Kasumi-1 (cell line): ENCODE data around the gene TRPT1.

ENCODE experiments used
- DNase-seq, 2 experiments: peaks; one replicate each; lab custom pipeline; 2025; lab: John Stamatoyannopoulos, UW

The TRPT1 gene

DNA sequence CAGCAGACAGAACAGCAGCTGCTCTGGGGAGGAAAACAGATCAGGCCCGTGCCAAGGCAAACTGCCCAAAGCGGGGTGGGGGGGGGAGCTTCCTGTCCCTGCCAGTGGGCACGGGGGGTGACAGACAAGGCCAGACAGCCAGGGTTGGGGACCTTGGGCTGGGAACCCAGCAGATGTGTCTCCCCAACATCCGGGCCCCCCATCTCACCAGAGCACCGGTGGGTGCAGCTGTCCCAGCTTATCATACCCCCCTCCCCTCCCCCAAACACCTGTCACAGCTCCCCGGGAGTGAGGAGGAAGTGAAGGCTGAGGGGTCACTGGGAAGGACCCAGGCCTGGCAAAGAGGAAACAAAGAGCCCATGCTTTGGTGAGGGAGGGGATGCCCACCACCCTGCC is 19.4 kb upstream of the TRPT1 start:
- no peak for DNase-seq

DNA sequence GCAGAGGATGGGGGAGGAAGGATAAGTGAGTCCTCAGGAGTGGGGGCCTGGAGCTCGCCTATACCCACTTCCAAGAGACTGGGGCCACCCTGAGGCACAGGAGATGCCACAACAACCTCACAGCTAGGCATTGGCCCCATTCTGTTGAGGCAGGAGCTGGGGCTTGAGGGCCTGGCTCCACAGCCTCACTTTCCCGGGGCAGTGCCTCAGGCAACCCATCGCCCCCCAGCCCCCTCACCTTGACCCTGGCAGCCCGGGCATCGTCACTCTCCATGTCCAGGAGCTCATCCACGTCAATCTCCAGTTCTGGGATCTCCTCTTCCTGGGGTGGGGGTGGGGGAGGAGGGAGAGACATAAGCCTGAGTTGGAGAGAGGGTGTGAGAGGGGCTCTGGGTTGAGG is 19.0 kb upstream of the TRPT1 start:
- DNase-seq: no peak

DNA sequence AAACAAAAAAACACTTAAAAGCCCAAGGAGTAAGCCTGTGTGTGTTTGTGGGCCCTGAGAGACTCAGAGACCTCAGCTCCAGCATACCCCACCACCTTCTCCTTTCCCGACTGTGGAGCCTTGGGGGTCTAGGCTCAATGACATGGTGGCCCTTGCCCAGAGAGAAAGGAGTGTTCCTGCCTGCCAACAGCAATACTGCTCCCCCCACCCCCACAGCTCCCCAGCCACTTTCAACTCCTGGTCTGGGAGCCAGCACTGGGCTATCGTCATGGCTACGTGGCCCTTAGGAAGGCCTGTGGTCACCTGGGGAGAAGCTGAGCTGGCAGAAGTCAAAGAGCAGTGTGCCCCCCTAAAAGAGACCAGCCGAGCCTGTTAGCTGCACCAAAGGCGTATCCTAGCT is 18.1 kb upstream of the TRPT1 start:
- no peak for DNase-seq

DNA sequence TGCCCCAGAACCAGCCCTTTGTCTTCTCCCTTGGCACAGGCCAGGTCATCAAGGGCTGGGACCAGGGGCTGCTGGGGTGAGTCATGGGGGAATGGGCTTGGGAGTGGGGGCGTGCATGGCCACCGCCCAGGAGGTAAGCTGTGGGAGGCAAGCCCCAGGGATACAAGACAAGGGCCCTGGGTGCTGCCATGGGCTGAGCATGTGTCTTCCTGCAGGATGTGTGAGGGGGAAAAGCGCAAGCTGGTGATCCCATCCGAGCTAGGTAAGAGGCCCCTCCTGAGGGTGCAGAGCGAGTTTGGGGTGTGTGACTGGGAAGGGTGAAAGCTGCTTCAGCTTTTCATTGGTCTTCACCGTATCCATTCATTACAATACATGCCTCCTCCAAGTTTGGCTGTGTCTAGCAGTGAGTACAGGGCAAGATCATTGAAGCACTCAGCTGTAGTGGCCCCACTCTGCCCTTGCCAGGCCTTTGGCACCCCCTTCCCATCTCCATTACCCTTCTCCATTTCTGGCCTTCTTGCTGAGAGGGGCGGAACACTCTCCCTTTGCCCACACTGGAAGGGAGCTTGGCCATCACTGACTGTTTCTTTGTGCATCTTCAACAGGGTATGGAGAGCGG is 17.4 kb upstream of the TRPT1 start:
- no peak for DNase-seq

DNA sequence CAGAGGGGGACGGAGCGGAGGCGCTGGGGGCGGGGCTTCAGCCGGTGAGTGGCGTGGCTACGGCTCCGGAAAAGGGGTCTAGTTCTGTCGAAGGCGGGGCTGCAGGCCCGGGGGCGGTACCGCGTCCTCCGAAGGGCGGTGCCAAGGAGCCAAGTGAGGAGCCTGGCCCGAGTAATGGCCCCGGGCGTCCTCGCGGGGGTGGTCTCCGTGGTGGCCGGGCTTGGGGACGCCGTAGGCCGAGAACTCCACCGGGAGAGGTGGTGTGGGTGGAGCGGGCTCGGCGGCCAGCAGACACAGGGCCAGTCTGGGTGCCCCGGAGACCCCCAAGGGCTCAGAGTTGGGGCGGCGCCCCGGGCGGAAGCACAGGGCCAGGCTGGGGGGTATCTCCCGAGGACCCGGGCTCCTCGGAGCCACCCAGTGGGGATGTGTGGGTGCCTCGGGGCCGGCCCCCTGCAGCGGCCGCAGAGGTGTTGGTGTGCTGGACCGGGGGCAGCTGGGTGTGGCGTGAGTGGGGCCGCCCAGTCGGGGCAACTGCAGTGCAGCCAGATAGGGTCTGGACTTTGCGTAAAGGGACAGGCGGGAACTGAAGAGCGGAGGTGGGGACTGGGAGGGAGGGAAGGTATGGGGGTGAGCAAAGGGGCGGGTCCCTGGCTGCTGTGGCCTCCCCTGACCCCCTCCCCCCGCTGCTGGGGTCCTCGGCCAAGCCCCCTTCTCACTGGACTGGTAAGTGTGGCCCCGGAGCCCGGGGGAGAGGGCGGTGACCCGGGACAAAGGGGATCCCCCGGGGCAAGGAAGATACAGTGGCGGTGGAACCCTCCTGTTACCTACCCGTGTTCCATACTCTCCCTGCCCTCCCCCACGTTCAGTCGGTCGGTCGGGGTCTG is 15.7 kb upstream of the TRPT1 start:
- peak; percentile 19 to 96 for DNase-seq

DNA sequence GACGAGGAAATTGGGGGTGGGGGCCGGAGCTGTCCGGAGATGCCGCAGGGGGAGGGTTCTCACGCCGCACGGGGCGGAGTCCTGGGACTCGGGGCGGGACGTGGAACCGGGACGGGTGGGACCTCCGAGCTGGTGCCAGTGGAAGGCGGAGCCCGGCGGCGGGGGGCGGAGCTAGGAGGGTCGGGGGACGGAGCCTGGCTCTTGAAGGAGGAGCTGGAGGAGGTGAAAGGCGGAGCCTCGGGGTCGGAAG is 15.2 kb upstream of the TRPT1 start:
- peak in 1 of 2 experiments; percentile 98 for DNase-seq

DNA sequence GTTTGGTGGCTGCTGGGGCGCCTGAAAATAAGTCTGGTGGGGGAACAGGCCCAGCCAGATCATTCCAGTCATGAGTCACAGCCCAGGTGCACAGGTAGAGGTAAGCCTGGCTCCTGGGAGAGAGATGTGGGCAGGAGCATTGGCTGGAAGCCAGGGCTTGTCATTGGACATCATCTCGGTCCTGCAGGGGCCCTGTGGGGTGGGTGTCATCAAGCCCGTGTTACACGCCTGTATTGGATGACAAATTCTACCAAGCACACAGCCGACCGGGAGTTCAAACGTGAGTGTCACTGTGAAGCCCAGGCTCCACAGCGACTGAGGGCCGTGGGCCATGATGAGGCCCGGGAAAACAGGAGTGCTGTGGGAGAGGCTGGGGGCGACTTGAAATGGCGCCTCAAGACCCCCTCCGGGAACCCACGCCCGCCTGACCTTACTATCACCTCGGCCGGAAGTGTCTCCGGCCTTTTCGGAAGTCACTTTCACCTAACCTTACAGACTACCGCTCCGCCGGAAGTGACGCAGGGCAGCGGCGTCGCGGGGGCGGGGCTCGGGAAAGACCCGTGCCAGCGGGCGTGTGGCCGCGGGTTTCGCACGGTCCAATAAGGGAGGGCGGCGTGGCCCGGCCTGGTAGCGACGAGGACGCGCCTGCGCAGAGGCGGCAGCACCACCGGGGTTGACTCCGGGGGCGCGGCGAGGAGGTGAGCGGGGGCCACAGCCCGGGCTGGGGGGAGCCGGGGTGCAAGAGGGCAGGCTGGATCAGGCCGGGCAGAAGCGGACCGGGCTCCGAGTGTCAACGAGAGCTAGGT is 14.7 kb upstream of the TRPT1 start, which contains the start of gene FKBP2:
Gene FKBP2 (plus strand): TSS at position 661 of the 806 bp plus-strand sequence. CDS start 1,293 bp downstream, outside the sequence.
- peak; percentile 87 to 88 for DNase-seq

DNA sequence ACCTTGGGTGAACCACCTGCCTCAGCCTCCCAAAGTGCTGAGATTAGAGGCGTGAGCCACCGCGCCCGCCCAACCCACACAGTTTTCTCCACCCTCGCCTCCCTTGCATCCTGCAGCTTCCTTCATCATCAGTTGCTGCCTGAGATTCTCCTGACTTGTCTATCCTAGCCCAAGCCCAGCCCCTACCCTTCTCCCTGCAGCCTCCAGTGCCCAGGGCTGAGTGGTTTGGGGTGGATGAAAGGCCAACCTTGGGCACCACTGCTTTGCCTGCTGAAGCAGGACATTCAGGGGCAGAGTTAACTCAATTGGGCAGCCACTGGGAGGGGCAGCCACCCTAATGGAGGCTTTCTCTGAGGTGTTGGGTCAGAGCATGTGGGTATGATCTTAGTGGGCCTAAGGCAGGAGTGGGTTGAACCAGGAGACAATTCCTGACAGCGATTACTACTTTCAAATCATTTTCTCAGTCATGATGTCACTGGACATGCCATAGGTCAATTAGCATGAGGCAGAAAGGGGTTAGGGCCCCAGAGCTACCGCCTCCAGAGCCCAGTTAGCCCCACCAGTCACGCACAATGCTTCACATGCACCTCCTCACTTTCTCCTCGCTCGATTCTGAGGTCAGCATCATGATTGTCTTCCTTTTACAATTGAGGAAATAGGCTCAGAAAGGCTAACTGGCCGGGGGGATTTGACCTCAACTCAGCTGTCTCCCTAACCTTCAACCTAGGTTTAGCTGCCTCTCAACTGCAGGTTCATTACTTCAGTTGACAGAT is 13.9 kb upstream of the TRPT1 start:
- no peak for DNase-seq

DNA sequence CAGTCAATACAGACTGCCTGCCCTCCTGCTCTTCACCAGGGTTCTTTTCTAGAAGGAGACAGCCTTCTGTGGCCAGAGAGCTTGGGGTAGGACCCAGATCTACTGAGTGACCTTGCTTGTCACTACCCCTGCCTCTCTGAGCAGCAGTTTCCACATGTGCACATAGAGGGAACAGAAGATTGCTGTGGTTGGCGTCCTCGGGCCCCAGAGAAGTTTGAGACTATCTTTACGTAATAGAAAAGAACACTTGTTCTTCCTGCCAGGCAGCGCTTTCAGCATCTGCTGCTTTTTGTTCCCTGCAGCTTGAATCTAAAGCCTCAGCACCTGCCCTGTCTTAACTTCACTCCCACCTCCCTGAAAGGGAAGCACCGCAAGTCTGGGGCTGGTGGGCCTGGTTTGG is 13.0 kb upstream of the TRPT1 start:
- DNase-seq: no peak

DNA sequence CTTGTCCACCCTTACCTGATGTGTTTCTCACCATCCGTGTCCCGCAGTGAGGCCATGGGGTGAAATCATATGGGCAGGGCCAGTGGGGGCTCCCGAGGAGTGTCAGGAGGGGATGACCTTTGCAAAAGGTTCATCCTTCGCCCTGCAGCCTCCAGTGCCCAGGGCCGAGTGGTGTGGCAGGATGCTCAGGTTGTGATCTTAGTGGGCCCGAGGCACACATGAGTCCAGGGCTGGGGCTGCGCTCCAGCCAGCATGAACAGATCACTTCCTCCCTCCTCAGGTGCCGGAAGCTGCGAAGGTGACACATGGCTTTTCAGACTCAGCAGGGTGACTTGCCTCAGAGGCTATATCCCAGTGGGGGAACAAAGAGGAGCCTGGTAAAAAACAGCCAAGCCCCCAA is 12.1 kb upstream of the TRPT1 start:
- no peak for DNase-seq

DNA sequence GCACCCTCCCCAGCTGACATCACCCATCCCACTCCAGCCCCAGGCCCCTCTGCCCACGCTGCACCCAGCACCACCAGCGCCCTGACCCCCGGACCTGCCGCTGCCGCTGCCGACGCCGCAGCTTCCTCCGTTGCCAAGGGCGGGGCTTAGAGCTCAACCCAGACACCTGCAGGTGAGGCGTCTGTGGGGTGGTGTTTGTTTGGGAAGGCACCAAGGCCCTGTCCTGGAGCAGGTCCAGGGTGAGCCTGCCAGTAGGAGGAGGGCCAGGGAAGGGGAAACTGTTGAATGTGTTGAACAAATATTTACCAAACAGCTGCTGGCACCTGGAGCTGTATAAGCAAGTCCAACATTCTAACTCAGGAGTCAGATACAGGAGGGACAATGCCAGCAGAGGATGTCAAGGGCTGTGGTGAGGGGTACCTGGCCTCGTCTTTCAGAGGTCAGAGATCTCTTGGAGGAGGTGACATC is 11.5 kb upstream of the TRPT1 start:
- DNase-seq: no peak

DNA sequence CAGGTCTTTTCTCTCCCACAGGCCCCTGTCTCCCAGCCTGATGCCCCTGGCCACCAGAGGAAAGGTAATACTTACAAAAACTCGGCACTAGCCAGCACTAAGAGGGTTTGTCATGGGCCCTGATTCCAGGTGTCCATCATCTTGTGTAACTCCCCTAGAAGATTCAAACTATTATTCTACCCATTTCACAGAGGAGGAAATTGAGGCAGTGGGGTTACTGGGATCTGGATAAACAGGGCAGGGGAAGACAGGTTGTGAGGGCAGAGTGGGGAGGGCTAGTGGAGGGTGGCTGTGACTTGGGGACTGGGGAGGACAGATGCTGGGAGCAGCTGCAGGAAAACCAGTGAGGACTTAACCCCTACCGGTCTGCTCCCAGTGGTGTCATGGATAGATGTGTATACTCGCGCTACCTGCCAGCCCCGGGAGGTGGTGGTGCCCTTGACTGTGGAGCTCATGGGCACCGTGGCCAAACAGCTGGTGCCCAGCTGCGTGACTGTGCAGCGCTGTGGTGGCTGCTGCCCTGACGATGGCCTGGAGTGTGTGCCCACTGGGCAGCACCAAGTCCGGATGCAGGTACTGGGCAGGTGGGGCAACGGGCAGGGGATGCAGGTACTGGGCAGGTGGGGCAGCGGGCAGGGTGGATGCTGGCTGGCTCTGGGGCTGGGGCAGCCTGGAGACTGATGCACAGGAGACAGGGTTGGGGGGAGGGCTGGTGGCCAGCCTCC is 9.6 kb upstream of the TRPT1 start:
- DNase-seq: no peak

DNA sequence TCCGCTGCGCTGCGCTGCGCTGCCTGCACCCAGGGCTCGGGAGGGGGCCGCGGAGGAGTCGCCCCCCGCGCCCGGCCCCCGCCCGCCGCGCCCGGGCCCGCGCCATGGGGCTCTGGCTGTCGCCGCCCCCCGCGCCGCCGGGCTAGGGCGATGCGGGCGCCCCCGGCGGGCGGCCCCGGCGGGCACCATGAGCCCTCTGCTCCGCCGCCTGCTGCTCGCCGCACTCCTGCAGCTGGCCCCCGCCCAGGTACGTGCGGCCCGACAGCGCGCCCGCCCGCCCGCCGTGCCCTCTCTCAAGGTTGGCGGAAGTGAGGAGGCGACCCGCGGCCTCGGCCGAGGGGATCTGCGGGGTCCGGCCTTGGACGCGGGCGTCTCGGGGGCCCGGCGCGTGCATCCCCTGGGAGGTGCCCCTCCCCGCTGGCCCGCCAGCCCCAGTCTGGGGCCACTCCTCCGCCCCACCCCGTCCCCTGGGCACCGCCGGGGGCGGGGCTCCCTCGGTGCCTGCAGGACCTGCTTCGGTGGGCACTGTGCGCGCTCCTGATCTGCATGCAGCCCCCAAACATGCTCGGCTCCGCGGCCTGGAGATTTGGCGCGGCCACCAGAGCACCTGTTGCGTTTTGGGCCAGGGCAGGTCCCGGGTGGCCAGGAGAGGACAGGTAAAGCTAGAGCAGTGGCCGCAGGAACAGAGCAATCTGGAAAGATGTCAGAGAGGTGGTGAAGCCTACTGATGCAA is 8.8 kb upstream of the TRPT1 start:
- no peak for DNase-seq

DNA sequence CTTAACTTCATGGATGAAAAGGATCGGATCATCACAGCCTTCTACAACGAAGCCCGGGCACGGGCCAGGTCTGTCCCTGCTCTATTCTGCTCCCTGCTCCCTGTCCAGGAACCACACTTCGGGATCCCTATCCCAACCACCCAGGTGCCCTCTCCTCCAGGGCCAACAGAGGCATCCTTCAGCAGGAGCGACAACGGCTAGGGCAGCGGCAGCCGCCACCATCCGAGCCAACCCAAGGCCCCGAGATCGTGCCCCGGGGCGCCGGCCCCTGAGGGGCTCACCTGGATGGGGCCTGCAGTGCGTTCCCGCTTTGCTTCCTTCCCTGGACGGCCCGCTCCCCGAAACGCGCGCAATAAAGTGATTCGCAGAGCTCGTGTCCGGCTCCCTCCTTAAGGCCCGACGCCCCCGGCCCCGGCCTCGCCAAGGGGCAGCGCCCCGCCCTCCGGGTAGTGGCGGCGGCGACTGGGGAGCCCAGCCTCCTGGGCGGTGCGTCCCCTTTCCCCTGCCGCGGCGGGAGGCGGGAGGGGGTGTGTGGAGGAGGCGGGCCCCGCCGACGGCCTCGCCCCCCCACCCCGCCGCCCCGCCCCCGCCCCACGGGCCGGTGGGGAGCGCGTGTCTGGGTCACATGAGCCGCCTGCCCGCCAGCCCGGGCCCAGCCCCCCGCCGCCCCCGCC is 8.1 kb upstream of the TRPT1 start, which contains the start of gene VEGFB:
Gene VEGFB (plus strand): TSS at position 672 of the 674 bp plus-strand sequence. CDS start 250 bp downstream, outside the sequence.
- DNase-seq: peak; percentile 22 to 31

DNA sequence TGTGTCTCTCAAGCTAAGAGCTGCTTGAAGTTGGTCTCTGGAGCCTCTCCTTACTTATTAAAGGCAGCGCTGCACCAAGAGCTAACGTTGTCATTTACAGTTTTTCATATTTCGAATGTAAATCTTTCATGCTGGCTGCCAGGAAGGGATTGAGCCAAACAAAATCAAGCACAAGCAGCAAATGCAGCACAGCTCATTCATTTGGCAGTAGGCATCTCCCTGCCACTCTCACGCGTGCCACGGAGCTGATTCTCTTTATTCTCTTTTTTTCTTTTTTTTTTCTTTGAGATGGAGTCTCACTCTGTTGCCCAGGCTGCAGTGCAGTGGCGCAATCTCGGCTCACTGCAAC is 7.0 kb upstream of the TRPT1 start:
- no peak for DNase-seq

DNA sequence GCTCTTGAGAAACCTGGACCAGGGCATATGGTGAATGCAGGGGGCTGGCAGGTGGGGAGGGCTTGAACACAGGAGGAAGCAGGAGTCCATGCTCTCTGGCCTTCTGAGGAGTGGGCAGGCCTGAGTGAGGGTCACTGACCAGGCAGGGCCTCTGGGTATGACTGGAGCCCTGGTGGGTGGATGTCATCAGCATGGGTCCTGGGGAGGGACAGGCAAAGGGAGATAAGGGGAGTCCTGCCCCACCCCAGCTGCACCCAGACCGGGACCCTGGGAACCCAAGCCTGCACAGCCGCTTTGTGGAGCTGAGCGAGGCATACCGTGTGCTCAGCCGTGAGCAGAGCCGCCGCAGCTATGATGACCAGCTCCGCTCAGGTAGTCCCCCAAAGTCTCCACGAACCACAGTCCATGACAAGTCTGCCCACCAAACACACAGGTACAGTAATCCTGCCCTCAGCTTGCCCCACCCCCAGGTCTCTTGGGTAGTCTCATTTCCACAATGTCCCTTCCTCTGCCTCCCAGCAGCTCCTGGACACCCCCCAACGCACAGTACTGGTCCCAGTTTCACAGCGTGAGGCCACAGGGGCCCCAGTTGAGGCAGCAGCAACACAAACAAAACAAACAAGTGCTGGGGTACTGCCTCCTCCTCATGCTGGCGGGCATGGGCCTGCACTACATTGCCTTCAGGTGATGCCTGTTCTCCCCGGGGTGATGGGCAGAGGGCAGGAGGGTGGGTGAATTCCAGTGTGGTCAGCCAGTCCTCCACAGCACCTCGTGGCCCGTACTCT is 6.4 kb upstream of the TRPT1 start:
- no peak for DNase-seq

DNA sequence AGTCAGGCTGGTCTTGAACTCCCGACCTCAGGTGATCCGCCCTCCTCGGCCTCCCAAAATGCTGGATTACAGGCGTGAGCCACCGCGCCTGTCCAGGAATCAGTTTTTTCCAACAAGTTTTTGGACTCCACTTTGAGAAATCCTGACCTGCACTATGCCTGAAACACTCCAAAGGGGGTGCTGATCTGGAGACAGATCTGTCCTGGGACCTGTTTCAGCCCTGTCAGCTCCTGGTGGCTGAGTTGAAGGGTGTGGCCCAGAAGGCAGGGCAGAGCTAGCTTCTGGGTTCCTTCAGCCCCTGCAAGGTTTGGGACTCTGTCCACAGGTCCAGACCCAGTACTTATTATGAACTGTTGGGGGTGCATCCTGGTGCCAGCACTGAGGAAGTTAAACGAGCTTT is 5.6 kb upstream of the TRPT1 start:
- no peak for DNase-seq

DNA sequence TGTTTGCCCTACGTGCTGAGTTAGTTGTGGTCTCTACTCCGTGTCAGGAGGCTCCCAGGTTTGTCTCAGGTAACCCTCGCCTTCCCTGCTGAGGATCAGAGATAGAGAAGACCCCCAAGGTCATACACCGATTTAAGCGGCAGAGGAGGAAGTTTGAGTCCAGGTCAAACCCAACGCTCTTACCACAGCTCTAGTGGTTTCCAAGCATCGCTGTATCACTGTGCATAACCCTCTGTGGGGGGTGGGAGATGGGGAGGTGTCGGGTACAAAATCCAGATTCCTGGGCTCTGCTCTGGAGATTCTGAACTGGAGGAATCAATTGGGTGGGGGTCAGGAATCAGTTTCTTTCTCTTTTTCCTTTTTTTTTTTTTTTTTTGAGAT is 5.0 kb upstream of the TRPT1 start:
- DNase-seq: no peak
